Measurements from ENCODE around the gene PGF.
A peak's percentile ranks its signal among the peaks of the same experiment; 100 is the strongest.
"Not testable (repeated sequence)": the region's sequence is repeated elsewhere in the genome, so short reads cannot be mapped to it uniquely, and the experiment has no call there.

The PGF gene

DNA sequence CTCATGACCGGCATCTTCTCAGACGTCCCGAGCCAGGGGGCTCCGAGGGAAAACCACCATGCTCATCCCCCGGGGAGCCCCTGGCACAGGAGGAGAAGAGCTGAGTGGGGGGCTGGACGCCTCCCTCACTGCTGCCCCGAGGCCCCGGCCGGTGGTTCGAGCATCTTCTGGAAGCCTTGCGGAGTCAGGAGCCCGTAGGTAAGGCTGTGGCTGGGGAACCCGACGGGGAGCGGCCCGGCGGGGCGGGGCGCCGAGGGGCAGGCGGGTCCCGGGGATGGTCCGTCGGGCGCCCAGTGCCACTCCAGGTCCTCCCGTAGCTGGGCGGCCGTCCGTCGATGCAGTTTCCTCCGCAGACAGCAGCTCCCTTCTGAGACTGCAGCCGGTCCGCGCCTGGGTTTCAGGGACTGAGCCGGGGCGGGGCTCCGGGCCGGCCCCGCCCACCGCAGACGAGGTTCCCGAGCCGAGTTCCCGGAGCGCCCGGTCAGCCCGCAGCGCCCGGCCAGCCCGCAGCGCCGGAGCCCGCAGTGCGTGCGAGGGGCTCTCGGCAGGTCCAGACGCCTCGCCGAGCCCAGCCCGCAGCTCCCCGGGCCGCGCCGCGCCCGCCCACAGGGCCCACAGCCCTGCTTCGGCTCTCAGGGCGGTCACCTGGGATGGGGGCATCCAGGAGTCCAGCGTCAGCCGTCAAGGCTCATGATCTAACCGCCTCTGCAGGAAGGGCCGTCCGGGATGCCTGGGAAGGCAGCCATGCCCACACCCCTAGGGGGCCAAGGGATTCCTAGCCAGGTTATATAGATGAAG is at the start of gene PGF:
Gene PGF (minus strand): TSS at position 369 of the 798 bp plus-strand sequence. CDS start 355 bp downstream, at position 14.
- H3K9me3 Mint-ChIP-seq, result no peaks in the 10 kb centered on the region
- peaks cover 3% of the 10 kb centered on the region for H3K4me1 Mint-ChIP-seq
- H3K36me3 Mint-ChIP-seq, result no peaks in the 10 kb centered on the region
- ATAC-seq (ENCODE audit: low read depth) (peak; percentile 59), DNase-seq (ENCODE audit: low spot score in 2 of 2) (no peak)
- peak within 1 kb of the TSS; percentile 68 for H3K4me3 Mint-ChIP-seq
- H3K27me3 Mint-ChIP-seq, result peaks cover 6% of the 10 kb centered on the region
- H3K27ac Mint-ChIP-seq, result no peak within 1 kb of the TSS

DNA sequence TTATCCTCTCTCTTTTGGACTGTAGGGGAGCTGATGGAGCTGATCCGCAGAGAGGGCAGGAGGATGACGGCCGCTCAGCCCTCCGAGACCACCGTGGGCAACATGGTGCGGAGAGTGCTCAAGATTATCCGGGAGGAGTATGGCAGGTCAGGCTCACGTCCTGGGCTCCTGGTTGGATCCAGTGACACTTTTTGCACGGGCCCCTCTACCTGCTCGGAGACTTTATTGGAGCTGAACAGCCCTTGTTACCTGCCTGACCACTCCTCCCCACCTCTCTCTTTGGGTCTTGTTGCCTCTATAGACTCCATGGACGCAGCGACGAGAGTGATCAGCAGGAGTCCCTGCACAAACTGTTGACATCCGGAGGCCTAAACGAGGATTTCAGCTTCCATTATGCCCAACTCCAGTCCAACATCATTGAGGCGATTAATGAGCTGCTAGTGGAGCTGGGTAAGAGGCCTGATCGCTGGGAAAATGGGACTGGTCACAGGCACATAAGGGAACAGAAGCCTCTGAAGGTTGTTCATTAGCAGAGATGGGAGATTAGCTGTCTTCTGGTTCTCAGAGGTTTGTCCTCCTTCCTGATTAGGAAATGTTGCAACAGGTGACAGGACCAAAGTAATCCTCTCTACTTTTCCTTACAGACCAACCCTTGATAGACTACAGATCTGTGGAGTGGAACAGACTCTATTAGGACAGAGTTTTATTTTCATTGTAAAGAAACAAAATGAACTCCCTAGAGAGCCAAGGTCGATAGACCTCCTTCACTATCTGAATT is 48.0 kb upstream of the PGF start:
- Mint-ChIP-seq H3K4me1 (peaks cover 15% of the 10 kb centered on the region), H3K27ac (peak overlapping the region; percentile 99), H3K36me3 (peaks cover 19% of the 10 kb centered on the region)

DNA sequence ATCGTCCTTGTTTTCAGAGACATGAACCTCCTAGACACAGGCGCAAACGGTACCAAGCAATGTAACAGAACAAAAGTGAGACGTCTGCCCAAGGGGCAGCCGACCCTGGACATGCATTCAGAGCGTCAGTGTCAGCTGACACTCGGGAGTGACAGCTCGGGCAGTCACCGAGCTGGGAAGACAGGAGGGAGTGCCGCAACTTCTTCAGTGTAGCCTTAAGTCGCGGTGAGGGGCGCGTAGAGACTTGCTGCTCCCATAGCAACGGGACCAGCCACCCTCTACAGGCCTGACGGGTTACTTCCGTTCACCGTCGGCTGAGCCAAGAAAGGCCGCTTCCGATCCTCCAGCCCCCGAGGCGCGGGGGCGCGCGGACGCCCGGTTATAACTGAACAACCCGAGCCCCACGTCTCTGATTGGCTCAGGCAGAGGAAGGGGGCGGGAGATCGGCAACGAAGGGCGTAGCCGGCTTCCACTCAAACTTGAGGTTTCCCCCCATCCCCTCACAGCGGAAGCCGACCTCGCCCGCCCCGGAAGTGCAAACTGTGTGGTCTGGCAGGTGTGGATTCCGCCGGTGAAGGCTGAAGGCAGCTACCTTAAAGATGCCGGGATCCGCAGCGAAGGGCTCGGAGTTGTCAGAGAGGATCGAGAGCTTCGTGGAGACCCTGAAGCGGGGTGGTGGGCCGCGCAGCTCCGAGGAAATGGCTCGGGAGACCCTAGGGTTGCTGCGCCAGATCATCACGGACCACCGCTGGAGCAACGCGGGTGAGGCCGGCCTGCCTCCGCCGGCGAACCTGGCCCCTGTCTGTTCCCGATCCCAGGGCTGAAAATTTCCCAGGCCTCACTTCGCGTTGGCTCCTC is 47.2 kb upstream of the PGF start, which contains the start of gene EIF2B2:
Gene EIF2B2 (plus strand): TSS at position 530 of the 858 bp plus-strand sequence. CDS start 70 bp downstream, at position 600.
- Mint-ChIP-seq H3K27me3 (no peaks in the 10 kb centered on the region), H3K27ac (peak within 1 kb of the TSS; percentile 99), H3K4me1 (peaks cover 15% of the 10 kb centered on the region), H3K4me3 (peak within 1 kb of the TSS; percentile 96), H3K36me3 (peaks cover 16% of the 10 kb centered on the region), H3K9me3 (no peaks in the 10 kb centered on the region)
- ATAC-seq (ENCODE audit: low read depth) (peak; percentile 91), DNase-seq (ENCODE audit: low spot score in 2 of 2) (peak; percentile 95 to 99)

More for the DNA sequence above, 48.0 kb upstream of the PGF start:
- no peak for ATAC-seq (ENCODE audit: low read depth)
- Mint-ChIP-seq H3K27me3 (no peaks in the 10 kb centered on the region), H3K9me3 (no peaks in the 10 kb centered on the region), H3K4me3 (peak overlapping the region; percentile 96)
- DNase-seq (ENCODE audit: low spot score in 2 of 2), result peak in 1 of 2 donors; percentile 18

DNA sequence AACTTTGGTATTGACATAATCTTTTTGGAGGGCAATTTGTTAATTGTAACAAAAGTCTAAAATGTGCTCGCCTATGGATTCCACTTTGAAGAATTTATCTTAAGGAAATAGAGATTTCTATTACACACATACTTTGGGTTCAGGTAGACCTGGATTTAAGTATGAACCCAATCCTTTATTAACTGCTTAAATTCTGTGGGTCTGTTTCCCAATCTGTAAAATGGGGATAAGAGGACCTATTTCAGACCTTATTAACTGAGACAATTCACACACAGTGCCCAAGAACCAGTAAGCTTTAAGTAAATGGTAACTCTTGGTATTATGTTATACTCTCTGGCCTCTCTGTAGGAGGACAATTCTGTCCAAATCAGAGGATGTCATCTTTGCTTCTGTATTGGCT is 46.5 kb upstream of the PGF start:
- Mint-ChIP-seq H3K27me3 (no peaks in the 10 kb centered on the region), H3K36me3 (peaks cover 12% of the 10 kb centered on the region), H3K9me3 (no peaks in the 10 kb centered on the region), H3K27ac (peak overlapping the region; percentile 99), H3K4me1 (peaks cover 13% of the 10 kb centered on the region), H3K4me3 (peak overlapping the region; percentile 96)
- ATAC-seq (ENCODE audit: low read depth), result no peak
- DNase-seq (ENCODE audit: low spot score in 2 of 2), result no peak

DNA sequence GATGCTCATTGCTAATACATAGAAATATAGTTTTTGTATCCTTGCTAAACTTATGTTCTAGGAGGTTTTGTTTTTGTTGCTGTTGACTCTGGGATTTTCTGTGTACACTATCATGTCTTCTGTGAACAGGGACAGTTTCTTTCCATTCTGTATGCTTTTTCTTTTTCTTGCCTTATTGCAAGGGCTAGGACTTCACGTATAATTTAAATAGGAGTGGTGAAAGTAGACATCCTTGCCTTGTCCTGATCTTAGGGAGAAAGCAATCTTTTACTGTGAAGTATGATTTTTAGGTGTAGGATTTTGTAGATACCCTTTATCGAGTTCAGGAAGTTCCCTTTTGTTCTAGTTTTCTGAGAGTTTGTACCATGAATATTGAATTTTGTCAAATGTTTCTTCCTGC is 45.9 kb upstream of the PGF start:
- Mint-ChIP-seq H3K4me3 (no peak overlapping the region), H3K27ac (peak overlapping the region; percentile 99), H3K4me1 (peaks cover 13% of the 10 kb centered on the region), H3K27me3 (no peaks in the 10 kb centered on the region), H3K9me3 (no peaks in the 10 kb centered on the region), H3K36me3 (peaks cover 9% of the 10 kb centered on the region)
- ATAC-seq (ENCODE audit: low read depth) (no peak), DNase-seq (ENCODE audit: low spot score in 2 of 2) (no peak)

DNA sequence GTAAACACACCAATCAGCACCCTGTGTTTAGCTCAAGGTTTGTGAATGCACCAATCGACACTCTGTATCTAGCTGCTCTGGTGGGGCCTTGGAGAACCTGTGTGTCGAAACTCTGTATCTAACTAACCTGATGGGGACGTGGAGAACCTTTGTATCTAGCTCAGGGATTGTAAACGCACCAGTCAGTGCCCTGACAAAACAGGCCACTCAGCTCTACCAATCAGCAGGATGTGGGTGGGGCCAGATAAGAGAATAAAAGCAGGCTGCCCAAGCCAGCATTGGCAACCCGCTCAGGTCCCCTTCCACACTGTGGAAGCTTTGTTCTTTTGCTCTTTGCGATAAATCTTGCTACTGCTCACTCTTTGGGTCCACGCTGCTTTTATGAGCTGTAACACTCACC is 40.4 kb upstream of the PGF start:
- not testable (repeated sequence) for H3K9me3 Mint-ChIP-seq; H3K4me3 Mint-ChIP-seq; DNase-seq (ENCODE audit: low spot score in 2 of 2); H3K36me3 Mint-ChIP-seq; ATAC-seq (ENCODE audit: low read depth); H3K27me3 Mint-ChIP-seq; H3K27ac Mint-ChIP-seq; H3K4me1 Mint-ChIP-seq

DNA sequence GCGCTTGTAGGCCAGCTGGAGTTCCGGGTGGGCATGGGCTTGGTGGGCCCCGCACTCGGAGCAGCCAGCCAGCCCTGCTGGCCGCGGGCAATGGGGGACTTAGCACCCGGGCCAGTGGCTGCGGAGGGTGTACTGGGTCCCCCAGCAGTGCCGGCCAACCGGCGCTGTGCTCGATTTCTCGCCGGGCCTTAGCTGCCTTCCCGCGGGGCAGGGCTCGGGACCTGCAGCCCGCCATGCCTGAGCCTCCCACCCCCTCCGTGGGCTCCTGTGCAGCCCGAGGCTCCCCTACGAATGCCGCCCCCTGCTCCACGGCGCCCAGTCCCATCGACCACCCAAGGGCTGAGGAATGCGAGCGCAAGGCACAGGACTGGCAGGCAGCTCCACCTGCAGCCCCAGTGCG is 38.8 kb upstream of the PGF start:
- not testable (repeated sequence) for H3K4me3 Mint-ChIP-seq; DNase-seq (ENCODE audit: low spot score in 2 of 2); H3K9me3 Mint-ChIP-seq; H3K4me1 Mint-ChIP-seq; ATAC-seq (ENCODE audit: low read depth); H3K27me3 Mint-ChIP-seq; H3K27ac Mint-ChIP-seq; H3K36me3 Mint-ChIP-seq

DNA sequence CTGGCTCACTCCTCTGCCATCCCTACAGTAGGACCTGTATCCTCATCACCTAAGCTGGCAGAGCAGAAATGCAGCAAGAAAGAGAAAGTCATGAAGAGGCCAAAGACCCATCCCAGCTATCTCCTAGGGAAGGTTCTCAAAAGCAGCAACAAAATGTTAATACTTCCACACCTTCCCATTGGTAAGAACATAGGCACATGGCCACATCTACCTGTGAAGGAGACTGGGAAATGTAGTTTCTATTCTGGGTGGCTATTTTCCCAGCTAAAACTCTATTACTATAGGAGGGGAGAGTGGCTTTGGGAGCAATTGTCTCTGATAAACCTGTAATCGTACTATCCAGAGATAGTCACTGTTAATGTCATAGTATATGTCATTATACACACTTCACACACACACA is 33.6 kb upstream of the PGF start:
- ATAC-seq (ENCODE audit: low read depth) (no peak), DNase-seq (ENCODE audit: low spot score in 2 of 2) (no peak)
- Mint-ChIP-seq H3K9me3 (no peaks in the 10 kb centered on the region), H3K4me3 (no peak overlapping the region), H3K27me3 (peaks cover 1% of the 10 kb centered on the region), H3K36me3 (no peaks in the 10 kb centered on the region), H3K27ac (no peak overlapping the region), H3K4me1 (no peaks in the 10 kb centered on the region)

DNA sequence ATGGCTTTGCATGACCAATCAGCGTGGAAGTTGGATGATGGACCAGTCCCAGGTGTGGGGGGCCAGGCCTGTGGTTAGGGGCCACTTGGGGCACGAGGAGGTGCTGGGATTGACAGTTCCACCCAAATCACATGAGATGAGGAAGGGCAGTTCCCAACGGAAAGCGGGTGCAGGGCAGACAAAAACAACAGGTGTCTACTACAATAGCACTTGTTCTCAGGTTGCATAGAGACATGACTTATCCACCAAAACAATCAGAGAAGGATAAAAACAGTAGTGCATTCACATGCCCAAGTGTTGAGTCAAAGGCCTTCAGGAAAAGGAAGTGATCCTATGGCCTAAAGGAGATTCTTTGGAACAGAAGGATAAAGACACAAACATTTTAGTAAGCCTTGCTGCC is 32.7 kb upstream of the PGF start:
- Mint-ChIP-seq H3K9me3 (no peaks in the 10 kb centered on the region), H3K4me1 (no peaks in the 10 kb centered on the region), H3K27ac (no peak overlapping the region), H3K27me3 (no peaks in the 10 kb centered on the region), H3K4me3 (no peak overlapping the region), H3K36me3 (no peaks in the 10 kb centered on the region)
- ATAC-seq (ENCODE audit: low read depth) (no peak), DNase-seq (ENCODE audit: low spot score in 2 of 2) (no peak)

DNA sequence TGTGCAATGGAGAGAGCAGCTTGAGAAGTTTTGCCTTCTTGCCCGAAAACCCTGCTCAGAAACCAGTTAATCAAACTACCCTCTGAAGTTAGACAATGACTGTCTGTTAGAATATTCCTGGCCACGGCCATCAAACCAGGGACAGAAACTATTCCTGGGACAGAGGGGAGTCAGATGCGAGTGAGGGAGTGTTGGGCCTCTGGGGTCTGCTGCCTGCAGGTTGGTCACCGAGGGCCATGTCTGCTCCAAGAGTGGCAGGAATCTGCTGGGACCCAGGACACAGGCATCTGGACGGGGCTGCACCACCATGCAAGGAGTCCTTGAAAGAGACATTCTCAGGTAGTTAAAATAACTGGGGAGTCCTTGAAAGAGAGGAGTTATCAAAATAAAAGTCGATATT is 30.4 kb upstream of the PGF start:
- no peak overlapping the region for H3K4me3 Mint-ChIP-seq
- ATAC-seq (ENCODE audit: low read depth), result no peak
- no peaks in the 10 kb centered on the region for H3K36me3 Mint-ChIP-seq
- no peaks in the 10 kb centered on the region for H3K4me1 Mint-ChIP-seq
- H3K27ac Mint-ChIP-seq, result no peak overlapping the region
- no peak for DNase-seq (ENCODE audit: low spot score in 2 of 2)
- no peaks in the 10 kb centered on the region for H3K27me3 Mint-ChIP-seq
- H3K9me3 Mint-ChIP-seq, result no peaks in the 10 kb centered on the region

DNA sequence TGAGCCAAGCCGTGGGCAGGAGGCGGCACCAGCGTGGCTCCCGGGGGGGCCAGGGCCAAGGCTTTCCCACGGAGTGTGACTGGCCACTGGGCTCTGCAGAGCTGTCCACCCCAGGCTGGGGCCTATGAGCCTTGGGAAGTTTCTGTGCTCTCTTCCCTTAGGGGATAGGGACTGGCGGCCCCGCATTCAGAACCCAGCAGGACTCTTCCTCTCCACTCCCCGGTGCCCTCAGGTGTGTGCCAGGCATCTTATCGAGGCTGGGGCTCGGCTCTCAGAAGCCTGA is 29.6 kb upstream of the PGF start:
- DNase-seq (ENCODE audit: low spot score in 2 of 2), result no peak
- H3K36me3 Mint-ChIP-seq, result no peaks in the 10 kb centered on the region
- H3K4me1 Mint-ChIP-seq, result no peaks in the 10 kb centered on the region
- H3K9me3 Mint-ChIP-seq, result no peaks in the 10 kb centered on the region
- H3K27me3 Mint-ChIP-seq, result no peaks in the 10 kb centered on the region
- H3K4me3 Mint-ChIP-seq, result no peak overlapping the region
- no peak for ATAC-seq (ENCODE audit: low read depth)
- no peak overlapping the region for H3K27ac Mint-ChIP-seq

DNA sequence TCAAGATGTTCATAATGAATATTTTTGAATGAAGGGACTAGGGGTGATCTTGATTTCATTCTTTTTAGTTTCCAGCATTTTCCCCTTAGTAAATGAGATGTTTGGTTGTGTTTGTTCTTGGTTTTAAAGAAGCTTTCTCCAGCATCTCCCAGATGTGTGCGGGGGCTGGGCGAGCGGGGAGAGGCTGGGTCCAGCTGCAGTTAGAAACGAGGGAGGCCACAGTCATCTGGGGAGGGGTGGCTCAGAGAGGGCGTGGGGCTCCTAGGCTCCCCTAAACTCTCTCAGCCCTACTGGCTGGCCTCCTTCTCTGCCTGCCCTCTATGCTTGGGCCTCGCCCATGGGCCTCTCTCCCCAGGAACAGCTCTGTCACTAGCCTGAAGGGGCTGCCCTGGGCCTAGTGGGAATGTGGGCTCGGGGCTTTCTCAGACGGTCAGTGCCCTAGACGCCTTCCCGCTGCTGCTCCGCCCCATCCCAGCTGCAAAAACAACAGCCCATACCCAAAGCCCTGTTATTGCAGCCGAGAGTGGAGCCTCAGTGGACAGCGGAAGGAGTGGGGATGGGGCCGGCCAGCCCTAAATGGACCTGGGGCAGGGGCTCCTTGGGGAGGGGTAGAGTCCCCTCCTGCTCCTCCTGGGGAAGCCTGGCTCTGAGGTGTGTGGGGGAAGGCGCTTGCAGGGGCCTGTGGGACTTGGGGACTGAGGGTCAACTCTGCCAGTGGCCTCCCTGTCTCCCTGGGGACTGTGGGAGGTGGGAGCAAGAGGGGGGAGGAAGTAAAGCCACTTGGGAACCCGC is 29.0 kb upstream of the PGF start:
- Mint-ChIP-seq H3K4me1 (no peaks in the 10 kb centered on the region), H3K36me3 (no peaks in the 10 kb centered on the region), H3K4me3 (no peak overlapping the region), H3K27me3 (no peaks in the 10 kb centered on the region), H3K9me3 (no peaks in the 10 kb centered on the region), H3K27ac (no peak overlapping the region)
- ATAC-seq (ENCODE audit: low read depth) (no peak), DNase-seq (ENCODE audit: low spot score in 2 of 2) (no peak)

DNA sequence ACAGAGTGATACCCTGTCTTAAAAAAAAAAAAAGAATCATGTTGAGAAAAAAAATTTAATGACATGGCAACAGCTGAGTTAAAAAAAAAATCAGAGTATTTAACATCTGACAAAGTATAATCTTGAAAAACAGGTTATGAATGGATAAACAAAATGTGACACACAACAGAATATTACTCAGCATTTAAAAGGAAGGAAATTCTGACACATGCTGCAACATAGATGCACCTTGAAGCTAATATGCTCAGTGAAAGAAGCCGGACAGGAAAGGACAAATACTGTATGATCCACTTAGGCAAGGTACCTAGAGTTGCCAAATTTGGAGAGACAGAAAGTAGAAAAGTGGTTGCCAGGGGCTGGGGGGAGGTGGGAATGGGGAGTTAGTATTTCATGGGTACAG is 27.9 kb upstream of the PGF start:
- H3K27ac Mint-ChIP-seq, result no peak overlapping the region
- DNase-seq (ENCODE audit: low spot score in 2 of 2) (no peak), ATAC-seq (ENCODE audit: low read depth) (no peak)
- no peaks in the 10 kb centered on the region for H3K9me3 Mint-ChIP-seq
- H3K4me1 Mint-ChIP-seq, result no peaks in the 10 kb centered on the region
- no peaks in the 10 kb centered on the region for H3K27me3 Mint-ChIP-seq
- no peaks in the 10 kb centered on the region for H3K36me3 Mint-ChIP-seq
- no peak overlapping the region for H3K4me3 Mint-ChIP-seq
